GM23248 (cell line): ENCODE results near the gene CYTL1.

Experiments
- EZH2 ChIP-seq: fragments of 200-600 bp; sonication (generic); IDR thresholded peaks from 2 replicates; pipeline ENCODE4 v1.6.1; 2018; ENCODE audit warnings: antibody characterized with exemption, mild to moderate bottlenecking; ENCODE audit not compliant: insufficient read depth, poor library complexity, severe bottlenecking
- EZH2phosphoT487 ChIP-seq: fragments of 200-600 bp; sonication (generic); IDR thresholded peaks from 2 replicates; pipeline ENCODE4 v1.6.1; 2018; ENCODE audit warnings: antibody characterized with exemption, moderate library complexity, mild to moderate bottlenecking, low read depth; ENCODE audit not compliant: insufficient read depth

DNA sequence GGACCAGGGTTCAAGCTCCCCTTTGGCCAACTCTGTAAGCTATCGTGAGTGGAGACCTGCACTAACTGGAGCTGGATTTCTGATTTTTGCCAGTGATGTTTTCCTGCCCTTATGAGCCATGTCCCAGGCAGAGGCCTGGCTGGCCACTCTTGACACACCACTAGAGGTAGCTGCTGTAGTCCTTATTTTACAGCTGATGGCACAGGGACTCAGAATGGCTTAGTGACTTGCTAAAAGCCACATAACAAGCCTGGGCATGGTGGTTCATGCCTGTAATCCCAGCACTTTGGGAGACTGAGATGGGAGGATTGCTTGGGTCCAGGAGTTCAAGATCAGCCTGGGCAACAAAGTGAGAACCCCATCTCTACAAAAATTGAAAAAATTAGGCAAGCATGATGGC is 33.4 kb downstream of the CYTL1 start:
- TF ChIP-seq EZH2 (no peak), EZH2phosphoT487 (no peak)
